GM19452 (cell line): ENCODE measurements around the gene PLGLB2.
"Not testable (repeated sequence)": the region's sequence is repeated elsewhere in the genome, so short reads cannot be mapped to it uniquely, and the experiment has no call there.

ENCODE experiments used
- ATAC-seq: cut with Tn5 transposase; IDR thresholded peaks from one replicate; pipeline ENCODE4 v1.9.1; 2021; ENCODE audit not compliant: unreplicated experiment

PLGLB2 gene

GRCh38 chr2:87747791-87748190, at the start of gene PLGLB2:
Gene PLGLB2, plus strand, starts transcription at chr2:87748087. Its CDS starts 67 bp downstream, at chr2:87748154.
- ATAC-seq: not testable (repeated sequence)

DNA sequence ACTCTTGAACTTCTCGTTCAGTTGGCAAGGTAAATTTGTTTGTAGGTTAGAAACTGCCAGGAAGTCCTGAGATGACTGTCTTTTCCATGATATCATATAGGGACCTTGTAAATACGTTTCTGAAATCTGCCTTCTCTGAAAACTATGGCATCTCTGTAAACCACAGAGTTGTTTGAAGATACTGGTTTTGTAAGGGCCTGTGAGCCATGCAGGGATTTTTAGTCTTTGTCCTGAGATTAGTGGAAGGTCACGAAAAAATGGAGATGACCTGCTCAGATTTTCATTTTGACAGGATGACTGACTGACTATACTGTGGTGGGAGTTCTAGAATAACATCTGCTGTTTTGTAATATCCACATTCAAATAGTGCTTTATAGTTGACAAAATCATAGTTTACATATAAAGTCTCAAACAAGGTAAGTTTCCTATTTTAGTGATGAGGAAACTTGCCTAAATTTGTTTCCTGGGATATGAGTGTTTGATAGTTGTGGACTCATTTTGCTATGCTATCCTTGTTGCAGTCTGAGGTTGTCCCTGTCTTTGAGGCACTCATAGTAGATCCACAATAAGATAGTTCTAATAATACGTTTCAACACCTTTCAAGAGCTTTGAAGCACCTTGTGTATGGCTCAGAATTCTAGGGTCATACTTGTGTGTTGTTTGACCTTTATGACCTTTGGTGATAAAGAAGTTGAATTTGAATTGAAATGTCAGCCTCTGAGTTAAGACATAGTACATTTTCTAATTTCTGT, 43.1 kb upstream of the PLGLB2 start:
- ATAC-seq: not testable (repeated sequence)

- ATAC-seq: peak; percentile 83
Measured at GRCh38 chr2:87708368-87708767, 39.5 kb upstream of the PLGLB2 start.

DNA sequence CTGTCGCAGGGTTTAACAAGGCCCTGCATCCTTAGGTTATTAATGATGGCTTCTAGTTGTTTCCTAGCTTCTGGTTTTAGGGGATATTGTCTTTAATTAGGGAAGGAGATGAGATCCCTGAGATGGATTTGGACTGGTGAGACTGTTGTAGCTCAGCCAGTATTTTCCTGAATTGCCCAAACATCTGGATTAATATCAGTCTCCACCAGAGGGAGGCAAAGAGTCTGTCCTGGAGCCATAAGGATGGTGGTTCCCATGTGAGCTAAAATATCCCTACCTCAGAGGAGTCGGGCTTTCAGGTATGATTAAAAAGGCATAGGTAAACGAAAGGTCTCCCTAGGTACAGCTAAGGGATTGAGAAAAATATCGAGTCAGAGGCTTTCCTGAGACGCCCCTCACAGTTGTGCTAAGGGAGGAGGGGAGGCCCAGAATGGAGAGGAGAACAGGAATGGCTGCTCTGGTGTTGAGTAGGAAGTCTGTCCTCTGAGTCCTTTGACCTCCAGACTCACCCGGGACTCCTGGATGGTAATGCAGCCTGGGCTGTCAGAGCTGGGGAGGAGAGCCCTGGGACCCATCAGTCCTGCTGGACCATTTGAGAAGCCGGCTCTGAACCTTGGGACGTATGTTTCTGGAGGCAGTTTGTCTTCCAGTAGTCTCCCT, 19.8 kb upstream of the PLGLB2 start:
- ATAC-seq: not testable (repeated sequence)

- not testable (repeated sequence) for ATAC-seq
Measured at GRCh38 chr2:87740928-87741327, 7.0 kb upstream of the PLGLB2 start.

DNA sequence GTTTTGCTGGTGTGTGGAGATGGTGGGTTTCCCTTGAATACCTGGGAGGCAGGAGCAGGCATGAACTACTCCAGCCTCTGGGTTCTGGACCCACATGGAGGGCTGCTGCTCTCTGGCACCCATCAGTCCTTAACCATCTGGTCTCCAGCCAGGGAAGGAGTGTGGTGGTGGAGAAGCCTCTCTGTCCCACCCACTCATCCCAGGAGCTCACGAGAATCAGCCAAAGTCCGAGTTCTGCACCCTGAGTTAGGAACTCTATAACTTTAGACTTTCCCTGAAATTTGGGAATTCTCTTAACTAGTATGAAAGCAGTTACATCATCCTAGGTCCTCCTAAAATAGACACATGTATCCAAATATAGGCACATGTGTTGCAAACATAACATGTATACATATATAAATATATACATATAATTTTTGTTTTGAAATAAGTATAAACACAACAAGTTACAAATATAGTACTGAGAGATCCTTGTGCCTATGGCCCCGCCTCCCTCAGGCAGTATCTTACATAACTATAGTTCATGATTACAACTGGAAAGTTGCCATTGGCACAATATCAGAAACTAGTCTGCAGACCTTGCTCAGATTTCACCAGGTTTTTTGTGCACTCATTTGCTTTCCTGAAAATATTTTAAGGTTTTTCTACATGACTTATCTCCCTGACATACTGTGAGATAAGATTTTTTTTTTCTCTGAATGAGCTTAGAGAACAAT, 5.3 kb upstream of the PLGLB2 start:
- ATAC-seq: not testable (repeated sequence)

- ATAC-seq: not testable (repeated sequence)
Measured at GRCh38 chr2:87743638-87744037, 4.2 kb upstream of the PLGLB2 start.

DNA sequence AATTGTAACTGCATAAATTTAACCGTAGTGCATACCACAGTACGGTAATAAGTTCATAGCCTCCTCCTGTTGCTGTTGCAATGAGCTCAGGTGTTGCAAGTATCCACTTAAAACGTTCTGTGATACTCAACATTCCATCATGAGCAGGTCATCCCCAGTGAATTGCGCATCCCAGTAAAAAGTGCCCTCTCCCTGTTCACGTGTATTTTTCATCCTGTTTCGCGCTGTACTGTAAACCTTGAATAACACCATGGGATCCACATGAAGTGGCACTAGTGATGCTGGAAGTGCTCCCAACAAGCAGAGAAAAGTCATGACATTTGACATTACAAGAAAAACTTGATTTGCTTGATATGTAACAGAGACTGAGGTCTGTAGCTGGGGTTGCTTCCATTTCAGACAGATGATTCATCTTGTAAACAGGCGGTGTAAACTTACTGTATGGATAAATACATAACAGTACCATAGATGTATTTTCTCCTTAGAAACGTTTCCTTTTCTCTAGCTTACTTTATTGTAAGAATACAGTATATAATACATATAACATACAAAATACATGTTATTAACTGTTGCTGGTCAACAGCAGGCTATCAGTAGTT, 2.4 kb upstream of the PLGLB2 start:
- not testable (repeated sequence) for ATAC-seq

DNA sequence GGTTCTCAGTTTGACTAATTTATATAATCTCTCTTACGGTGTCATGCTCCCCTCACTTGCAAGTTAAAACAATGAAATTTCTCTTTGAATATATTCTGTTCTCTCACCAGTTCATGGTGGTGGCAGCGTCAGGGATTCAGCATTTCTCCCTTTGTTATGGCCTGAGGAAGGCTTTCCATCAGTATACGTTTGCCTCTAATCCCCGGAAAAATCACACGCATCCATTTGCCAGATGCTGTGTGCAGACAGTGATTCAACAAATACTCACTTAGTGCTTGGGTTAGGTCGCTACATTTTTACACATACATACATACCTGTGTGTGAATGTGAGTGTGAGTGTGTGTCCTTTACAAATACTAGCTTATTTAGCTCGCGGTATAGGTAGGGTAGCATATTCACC, 637 bp downstream of the PLGLB2 start:
- not testable (repeated sequence) for ATAC-seq

GRCh38 chr2:87750560-87750959, 2.7 kb downstream of the PLGLB2 start:
- not testable (repeated sequence) for ATAC-seq

- ATAC-seq: not testable (repeated sequence)
Measured at GRCh38 chr2:87754759-87755158, 6.9 kb downstream of the PLGLB2 start.
